Keratinocyte (primary cell): ENCODE results near the gene GIN1. TPM values are rescaled to one million over a fixed set of nuclear protein-coding genes. Genes with fewer than 3 reads are reported as not detected.

Source experiments
- DNase-seq: peaks from one replicate; pipeline ENCODE4 v3.0.0-alpha.2; 2011; ENCODE audit warnings: low read depth, missing footprints, low spot score
- FAIRE-seq: peaks from 2 replicates; lab custom pipeline; 2011; peaks lifted over from hg19 to GRCh38; lab: Jason Lieb, UNC
- H2AFZ ChIP-seq: 2 replicates; pipeline ENCODE4 v1.6.0; 2012; ENCODE audit warnings: low read length, control low read depth, inconsistent platforms; ENCODE audit not compliant: control insufficient read depth
- H3K27ac ChIP-seq: 2 replicates; pipeline ENCODE4 v1.5.1; 2011; ENCODE audit warnings: low read length; ENCODE audit not compliant: control insufficient read depth, insufficient read depth
- H3K27me3 ChIP-seq: 3 replicates; pipeline ENCODE4 v1.6.0; 2011; ENCODE audit warnings: low read length; ENCODE audit not compliant: control insufficient read depth, insufficient read depth; ENCODE audit errors: extremely low read depth
- H3K36me3 ChIP-seq, 2 experiments: 2 replicates in 1 of 2; 3 replicates in 1 of 2; pipeline ENCODE4 v1.5.1; 2011; ENCODE audit warnings: low read length in 2 of 2, mild to moderate bottlenecking in 1 of 2; ENCODE audit not compliant: control insufficient read depth in 2 of 2, insufficient read depth in 2 of 2; ENCODE audit errors: extremely low read depth in 1 of 2
- H3K4me1 ChIP-seq: 3 replicates; pipeline ENCODE4 v1.5.1; 2011; ENCODE audit warnings: low read length; ENCODE audit not compliant: control insufficient read depth, insufficient read depth; ENCODE audit errors: extremely low read depth
- H3K4me2 ChIP-seq: 3 replicates; pipeline ENCODE4 v1.6.0; 2011; ENCODE audit warnings: low read depth, low read length; ENCODE audit not compliant: control insufficient read depth, insufficient read depth; ENCODE audit errors: extremely low read depth
- H3K4me3 ChIP-seq, 3 experiments: fragments of 200-600 bp in 1 of 3; sonication (generic) in 1 of 3; 2 replicates in 2 of 3; 3 replicates in 1 of 3; pipeline ENCODE4 v1.5.1; 2011 to 2016; ENCODE audit warnings: low read length in 3 of 3, mild to moderate bottlenecking in 3 of 3, control low read depth in 2 of 3, inconsistent platforms in 1 of 3, low read depth in 1 of 3, mixed read lengths in 1 of 3, mixed run types in 1 of 3, moderate library complexity in 1 of 3; ENCODE audit not compliant: control insufficient read depth in 2 of 3, insufficient read depth in 2 of 3; ENCODE audit errors: extremely low read depth in 1 of 3
- H3K79me2 ChIP-seq: 2 replicates; pipeline ENCODE4 v1.6.0; 2012; ENCODE audit warnings: low read length; ENCODE audit not compliant: control insufficient read depth, insufficient read depth
- H3K9ac ChIP-seq: 3 replicates; pipeline ENCODE4 v1.6.0; 2011; ENCODE audit warnings: low read length; ENCODE audit not compliant: control insufficient read depth, insufficient read depth; ENCODE audit errors: extremely low read depth
- H3K9me1 ChIP-seq: 3 replicates; pipeline ENCODE4 v1.6.0; 2011; ENCODE audit warnings: low read length; ENCODE audit not compliant: control insufficient read depth, insufficient read depth; ENCODE audit errors: extremely low read depth
- H3K9me3 ChIP-seq: 2 replicates; pipeline ENCODE4 v1.5.1; 2012; ENCODE audit warnings: low read depth, low read length; ENCODE audit not compliant: control insufficient read depth
- H4K20me1 ChIP-seq: 3 replicates; pipeline ENCODE4 v1.6.0; 2011; ENCODE audit warnings: low read length; ENCODE audit not compliant: control insufficient read depth, insufficient read depth; ENCODE audit errors: extremely low read depth
- CTCF ChIP-seq, 3 experiments: IDR thresholded peaks in 1 of 3; conservative IDR thresholded peaks in 1 of 3; optimal IDR thresholded peaks in 1 of 3; 2 replicates in 2 of 3; 3 replicates in 1 of 3; pipeline versions ENCODE3 to v1.5.1; 2011; ENCODE audit warnings: low read length in 3 of 3, mild to moderate bottlenecking in 3 of 3, moderate library complexity in 2 of 3, control low read depth in 1 of 3, inconsistent platforms in 1 of 3; ENCODE audit not compliant: insufficient read depth in 2 of 3; ENCODE audit errors: extremely low read depth in 1 of 3
- EZH2 ChIP-seq: IDR thresholded peaks from one replicate; pipeline ENCODE4 v1.6.1; 2012; ENCODE audit warnings: inconsistent platforms, mild to moderate bottlenecking, low read length, moderate library complexity
- dilution Hi-C: fragments of 300-500 bp; cut with MboI; formaldehyde crosslinking; loops from one replicate; pipeline ENCODE4 v1.7.0; 2020; ENCODE audit warnings: low sequenced_read_pairs; ENCODE audit not compliant: extremely low pct_ligation_motif_present
- polyA plus RNA-seq, 5 experiments: library from polyadenylated mRNA; depleted of rRNA in 3 of 5; stranded (reverse) in 3 of 5; stranded (forward) in 1 of 5; unstranded in 1 of 5; fragments of >200 nt; gene quantifications; 1 replicate in 1 of 5; 2 replicates in 3 of 5; 3 replicates in 1 of 5; pipeline versions ENCODE4 v1.2.1 to v1.2.3, GENCODE V29; 2011 to 2012; ENCODE audit warnings: missing spikeins in 2 of 5, low read depth in 1 of 5, low replicate concordance in 1 of 5

GIN1 gene
- polyA plus RNA-seq, 1 donor (not counting 4 experiments of a cell fraction or from before 2014, with no cell fraction given) = 8.9 TPM

- Histone ChIP-seq H2AFZ (no peak overlapping the region), H3K9me1 (no peaks in the 10 kb centered on the region), H3K4me3 (no peak overlapping the region), H3K9me3 (no peaks in the 10 kb centered on the region), H3K27me3 (no peaks in the 10 kb centered on the region), H3K4me2 (no peak overlapping the region), H4K20me1 (no peaks in the 10 kb centered on the region), H3K9ac (no peak overlapping the region), H3K36me3 (peaks cover 0 to 2% of the 10 kb centered on the region in 2 experiments), H3K79me2 (no peaks in the 10 kb centered on the region), H3K4me1 (no peaks in the 10 kb centered on the region), H3K27ac (no peak overlapping the region)
- FAIRE-seq (no peak), DNase-seq (no peak)
- TF ChIP-seq EZH2 (no peak), CTCF (optimal IDR thresholded peaks at IDR 0.05 in 1 of 3, IDR thresholded peaks at IDR 0.05 in 1 of 3, conservative IDR thresholded peaks at IDR 0.05 in 1 of 3; ENCODE audit: extremely low read depth in 1 of 3, insufficient read depth in 2 of 3, low read length in 3 of 3) (no peak)
- dilution Hi-C loops = no loop called here
These were observed 83.3 kb downstream of the GIN1 start for GRCh38 chr5:103036601-103037000.

Other genes starting within 250 kb of the GIN1 start
- gene PPIP5K2, start 163 bp upstream of the GIN1 start, polyA plus RNA-seq = 15.1 to 27.8 TPM (median 20.5 TPM) in 3 replicates
- 7.4 to 9.5 TPM (median 9.2 TPM) in 3 replicates for gene MACIR, start 138.6 kb upstream of the GIN1 start, polyA plus RNA-seq